Panc1 (cell line): ENCODE measurements around the gene DCP1A. TPM values are rescaled to one million over a fixed set of nuclear protein-coding genes. Genes with fewer than 3 reads are reported as not detected.

Experiments used
- ATAC-seq: fragments of 200-7000 bp; cut with Tn5 transposase; 2 replicates; pipeline ENCODE4 v1.9.1; 2020; ENCODE audit warnings: mild to moderate bottlenecking, moderate library complexity
- Bru-seq: library from RNA; stranded (reverse); fragments of 400-500 nt; gene quantifications from one replicate; lab custom pipeline; 2021; lab: Mats Ljungman, UMichigan
- BruChase-seq, 2 experiments: library from RNA; stranded (reverse); fragments of 400-500 nt; gene quantifications; one replicate each; lab custom pipeline; 2021; lab: Mats Ljungman, UMichigan
- BruUV-seq: library from RNA; stranded (reverse); fragments of 400-500 nt; replicated peaks from 2 replicates; lab custom pipeline; 2021; lab: Mats Ljungman, UMichigan
- CTCF ChIA-PET: fragments of 300-600 bp; sonication (Branson Sonifier 250); formaldehyde crosslinking; loops from one replicate; lab custom pipeline; 2022; ENCODE audit warnings: antibody characterized with exemption; lab: Charles Lee
- POLR2A ChIA-PET: fragments of 300-600 bp; sonication (Branson Sonifier 250); formaldehyde crosslinking; loops from one replicate; lab custom pipeline; 2022; ENCODE audit warnings: antibody characterized with exemption; lab: Charles Lee
- DNase-seq: peaks from one replicate; pipeline ENCODE4 v3.0.0-alpha.2; 2010; ENCODE audit warnings: low read depth, low spot score
- H3K27ac ChIP-seq: 2 replicates; pipeline ENCODE4 v1.5.1; 2011; ENCODE audit warnings: mild to moderate bottlenecking, low read length, inconsistent platforms
- H3K27me3 ChIP-seq: fragments of 200-500 bp; sonication (Bioruptor generic); 2 replicates; pipeline ENCODE4 v1.6.0; 2014; ENCODE audit warnings: low read length, inconsistent platforms; ENCODE audit not compliant: control insufficient read depth, insufficient read depth
- H3K36me3 ChIP-seq: fragments of 200-500 bp; sonication (Bioruptor generic); 2 replicates; pipeline ENCODE4 v1.5.1; 2014; ENCODE audit warnings: inconsistent platforms, mild to moderate bottlenecking, low read length, moderate library complexity; ENCODE audit not compliant: control insufficient read depth, insufficient read depth
- H3K4me1 ChIP-seq: 2 replicates; pipeline ENCODE4 v1.5.1; 2011; ENCODE audit warnings: inconsistent platforms, mild to moderate bottlenecking, low read length, moderate library complexity; ENCODE audit not compliant: control insufficient read depth, insufficient read depth
- H3K4me3 ChIP-seq, 2 experiments: 2 replicates each; pipeline ENCODE4 v1.5.1; 2011 to 2012; ENCODE audit warnings: low read depth in 2 of 2, low read length in 2 of 2, mild to moderate bottlenecking in 2 of 2, inconsistent platforms in 1 of 2, moderate library complexity in 1 of 2
- H3K9me3 ChIP-seq: fragments of 200-500 bp; sonication (Bioruptor generic); 2 replicates; pipeline ENCODE4 v1.5.1; 2014; ENCODE audit warnings: low read depth, mild to moderate bottlenecking, inconsistent platforms, low read length, moderate library complexity; ENCODE audit not compliant: control insufficient read depth, insufficient read depth
- CTCF ChIP-seq: fragments of 450-650 bp; IDR thresholded peaks from 2 replicates; pipeline ENCODE4 v1.5.1; 2017; ENCODE audit warnings: mild to moderate bottlenecking
- POLR2AphosphoS5 ChIP-seq: IDR thresholded peaks from 2 replicates; pipeline ENCODE4 v1.6.1; 2012; ENCODE audit warnings: mild to moderate bottlenecking, low read depth, low read length, moderate library complexity
- REST ChIP-seq, 2 experiments: IDR thresholded peaks; 2 replicates each; pipeline ENCODE4 v1.6.1; 2011 to 2012; ENCODE audit warnings: low read depth in 2 of 2, control low read depth in 1 of 2, low read length in 1 of 2, mild to moderate bottlenecking in 1 of 2, moderate library complexity in 1 of 2; ENCODE audit not compliant: insufficient read depth in 1 of 2
- SIN3A ChIP-seq: IDR thresholded peaks from 2 replicates; pipeline ENCODE4 v1.6.1; 2012; ENCODE audit warnings: low read depth, mild to moderate bottlenecking, low read length, moderate library complexity, borderline replicate concordance; ENCODE audit not compliant: insufficient read depth
- TCF7L2 ChIP-seq: IDR thresholded peaks from 2 replicates; pipeline ENCODE4 v1.6.1; 2011; ENCODE audit warnings: mild to moderate bottlenecking, low read depth, low read length, inconsistent platforms
- in situ Hi-C: cut with HindIII; loops from 2 replicates; pipeline ENCODE4 v1.10.0; 2016; ENCODE audit warnings: low sequenced_read_pairs, low pct_unique_long_range_greater_than_20kb
- intact Hi-C: fragments of 100-400 bp; cut with micrococcal nuclease; formaldehyde crosslinking; loops from one replicate; pipeline ENCODE4 v1.10.0; 2022; ENCODE audit not compliant: unreplicated experiment
- long read RNA-seq: library from polyadenylated mRNA; unstranded; transcript quantifications from one replicate; pipeline ENCODE4 v2.0.0, GENCODE V29; 2021; ENCODE audit not compliant: unreplicated experiment
- polyA plus RNA-seq: library from polyadenylated mRNA; unstranded; fragments of >200 nt; gene quantifications from one replicate; pipeline ENCODE4 v1.2.1, GENCODE V29; 2012; ENCODE audit warnings: missing spikeins; ENCODE audit not compliant: insufficient read length
- total RNA-seq: library from RNA; stranded (reverse); gene quantifications from one replicate; pipeline ENCODE4 v1.2.1, GENCODE V29; 2021; ENCODE audit not compliant: unreplicated experiment

The DCP1A gene
- 14.4 TPM for total RNA-seq
- 11.7 TPM for polyA plus RNA-seq
- percentile 79 among the genes with signal in this experiment for Bru-seq, nascent RNA
- BruChase-seq, experiment 1, labeled RNA remaining after a 2-hour chase = percentile 79 among the genes with signal in this experiment
- percentile 62 among the genes with signal in this experiment for BruChase-seq, experiment 2, labeled RNA remaining after a 6-hour chase
- long read RNA-seq, full-length matches to known transcripts = 7 of 17 reads
- long read RNA-seq, partial matches to known transcripts = 4 of 17 reads
- long read RNA-seq, other reads (novel, unspliced or antisense) = 6 of 17 reads

GRCh38 chr3:53347261-53348064 is at the start of gene DCP1A:
DCP1A (minus strand) TSS chr3:53347543; CDS start chr3:53347517, 26 bp downstream.
- TF ChIP-seq CTCF (no peak), TCF7L2 (peak; percentile 73), REST (IDR thresholded peaks at IDR 0.05; ENCODE audit: insufficient read depth in 1 of 2, low read depth in 2 of 2, low read length in 1 of 2) (0 out of 4 replicates have a peak, but pooled peaks of 1 of the 2 experiments have one; percentile 52), POLR2AphosphoS5 (peak; percentile 88), SIN3A (peak; percentile 15; the same call in 1 of the 2 replicates)
- H3K4me3 ChIP-seq = peak within 1 kb of the TSS; percentile 94 to 95
- H3K9me3 ChIP-seq = no peaks in the 10 kb centered on the region
- H3K4me1 ChIP-seq = peaks cover 8% of the 10 kb centered on the region; the same call in 1 of the 2 replicates
- ChIA-PET CTCF (interaction anchor here (0.6 to 1.2 kb wide), 3 partner anchors 8 to 127 kb away, joined by 3 to 4 read pairs (median 3); no protein-coding TSS in a partner anchor), POLR2A (interaction anchor here (0.5 to 0.6 kb wide), 3 partner anchors 58 to 571 kb away, joined by 3 read pairs; no protein-coding TSS in a partner anchor)
- in situ Hi-C loops (no loop called here), intact Hi-C loops (no loop called here)
- DNase-seq (peak; percentile 80), ATAC-seq (peak; percentile 98)
- no peaks in the 10 kb centered on the region for H3K27me3 ChIP-seq
- H3K27ac ChIP-seq = peak within 1 kb of the TSS; percentile 94
- BruUV-seq = no TSS peak
- H3K36me3 ChIP-seq = peaks cover 9% of the 10 kb centered on the region; the same call in 1 of the 2 replicates

- intact Hi-C loops = no loop called here
- no peaks in the 10 kb centered on the region for H3K36me3 ChIP-seq
- in situ Hi-C loops = no loop called here
- ChIA-PET POLR2A (no interaction called here), CTCF (no interaction called here)
- ATAC-seq (no peak), DNase-seq (no peak)
- H3K27ac ChIP-seq = no peak overlapping the region
- H3K27me3 ChIP-seq = no peaks in the 10 kb centered on the region
- no peaks in the 10 kb centered on the region for H3K9me3 ChIP-seq
- H3K4me1 ChIP-seq = no peaks in the 10 kb centered on the region
- TF ChIP-seq TCF7L2 (no peak), CTCF (no peak), POLR2AphosphoS5 (no peak), REST (IDR thresholded peaks at IDR 0.05; ENCODE audit: insufficient read depth in 1 of 2, low read depth in 2 of 2, low read length in 1 of 2) (no peak), SIN3A (no peak)
- BruUV-seq = no TSS peak
- no peak overlapping the region for H3K4me3 ChIP-seq
Measured at GRCh38 chr3:53384465-53385423, 37.4 kb upstream of the DCP1A start.
